Stimulated activated naive CD8-positive, alpha-beta T cell treated with anti-CD3 and anti-CD28 coated beads, Interleukin-15, Interleukin-2, amounts not matched to agents 100 ng/mL and 50 ng/mL, for 24 hours (primary cell): Measurements from ENCODE around the gene RASAL1.
"Not testable (repeated sequence)": the region's sequence is repeated elsewhere in the genome, so short reads cannot be mapped to it uniquely, and the experiment has no call there.

Experiments used
- H3K27ac Mint-ChIP-seq: one replicate; pipeline ENCODE4 v1.8.0; 2021; ENCODE audit warnings: mild to moderate bottlenecking, mixed read lengths
- H3K27me3 Mint-ChIP-seq: one replicate; pipeline ENCODE4 v1.8.0; 2021; ENCODE audit warnings: mixed read lengths
- H3K36me3 Mint-ChIP-seq: one replicate; pipeline ENCODE4 v1.8.0; 2021; ENCODE audit warnings: low read depth, mixed read lengths
- H3K4me1 Mint-ChIP-seq: one replicate; pipeline ENCODE4 v1.8.0; 2021; ENCODE audit warnings: low read depth, mixed read lengths
- H3K4me3 Mint-ChIP-seq: one replicate; pipeline ENCODE4 v1.8.0; 2021; ENCODE audit warnings: mild to moderate bottlenecking, mixed read lengths
- H3K9me3 Mint-ChIP-seq: one replicate; pipeline ENCODE4 v1.8.0; 2021; ENCODE audit warnings: mixed read lengths

Gene RASAL1

GRCh38 chr12:113119980-113120669 is 15.4 kb downstream of the RASAL1 start:
- no peaks in the 10 kb centered on the region for H3K4me1 Mint-ChIP-seq
- no peaks in the 10 kb centered on the region for H3K27me3 Mint-ChIP-seq
- no peak overlapping the region for H3K27ac Mint-ChIP-seq
- H3K36me3 Mint-ChIP-seq = no peaks in the 10 kb centered on the region
- H3K9me3 Mint-ChIP-seq = peaks cover 6% of the 10 kb centered on the region
- H3K4me3 Mint-ChIP-seq = no peak overlapping the region

GRCh38 chr12:113118142-113118541 is 17.4 kb downstream of the RASAL1 start:
- Mint-ChIP-seq H3K4me1 (no peaks in the 10 kb centered on the region), H3K9me3 (peaks cover 3% of the 10 kb centered on the region), H3K27ac (no peak overlapping the region), H3K36me3 (no peaks in the 10 kb centered on the region), H3K4me3 (no peak overlapping the region), H3K27me3 (no peaks in the 10 kb centered on the region)

GRCh38 chr12:113117684-113118083 is 17.9 kb downstream of the RASAL1 start:
- H3K27ac Mint-ChIP-seq, H3K36me3 Mint-ChIP-seq, H3K4me3 Mint-ChIP-seq, H3K4me1 Mint-ChIP-seq, H3K9me3 Mint-ChIP-seq, H3K27me3 Mint-ChIP-seq: not testable (repeated sequence)

- Mint-ChIP-seq H3K9me3 (no peaks in the 10 kb centered on the region), H3K27ac (no peak overlapping the region), H3K36me3 (no peaks in the 10 kb centered on the region), H3K4me1 (no peaks in the 10 kb centered on the region), H3K4me3 (no peak overlapping the region), H3K27me3 (no peaks in the 10 kb centered on the region)
Observed at GRCh38 chr12:113116875-113117274, 18.7 kb downstream of the RASAL1 start.

GRCh38 chr12:113115455-113116126 is 20.0 kb downstream of the RASAL1 start:
- Mint-ChIP-seq H3K27ac (no peak overlapping the region), H3K4me1 (no peaks in the 10 kb centered on the region), H3K27me3 (no peaks in the 10 kb centered on the region), H3K36me3 (no peaks in the 10 kb centered on the region), H3K9me3 (no peaks in the 10 kb centered on the region), H3K4me3 (no peak overlapping the region)

GRCh38 chr12:113114447-113115178 is 20.9 kb downstream of the RASAL1 start:
- Mint-ChIP-seq H3K36me3 (no peaks in the 10 kb centered on the region), H3K27me3 (no peaks in the 10 kb centered on the region)

GRCh38 chr12:113113397-113113796 is 22.2 kb downstream of the RASAL1 start:
- H3K27ac Mint-ChIP-seq = no peak overlapping the region
- H3K36me3 Mint-ChIP-seq = no peaks in the 10 kb centered on the region
- no peaks in the 10 kb centered on the region for H3K4me1 Mint-ChIP-seq
- no peak overlapping the region for H3K4me3 Mint-ChIP-seq
- no peaks in the 10 kb centered on the region for H3K27me3 Mint-ChIP-seq
- no peaks in the 10 kb centered on the region for H3K9me3 Mint-ChIP-seq

More at GRCh38 chr12:113114447-113115178, 20.9 kb downstream of the RASAL1 start:
- Mint-ChIP-seq H3K9me3 (no peaks in the 10 kb centered on the region), H3K27ac (no peak overlapping the region), H3K4me3 (no peak overlapping the region), H3K4me1 (no peaks in the 10 kb centered on the region)

GRCh38 chr12:113112043-113112899 is 23.3 kb downstream of the RASAL1 start:
- H3K27ac Mint-ChIP-seq = no peak overlapping the region
- no peaks in the 10 kb centered on the region for H3K9me3 Mint-ChIP-seq
- H3K36me3 Mint-ChIP-seq = no peaks in the 10 kb centered on the region
- no peaks in the 10 kb centered on the region for H3K4me1 Mint-ChIP-seq
- no peaks in the 10 kb centered on the region for H3K27me3 Mint-ChIP-seq
- no peak overlapping the region for H3K4me3 Mint-ChIP-seq

GRCh38 chr12:113111247-113111646 is 24.3 kb downstream of the RASAL1 start:
- H3K9me3 Mint-ChIP-seq = no peaks in the 10 kb centered on the region
- H3K4me1 Mint-ChIP-seq = no peaks in the 10 kb centered on the region
- no peak overlapping the region for H3K27ac Mint-ChIP-seq
- H3K36me3 Mint-ChIP-seq = no peaks in the 10 kb centered on the region
- no peak overlapping the region for H3K4me3 Mint-ChIP-seq
- no peaks in the 10 kb centered on the region for H3K27me3 Mint-ChIP-seq

GRCh38 chr12:113109872-113110599 is 25.5 kb downstream of the RASAL1 start:
- no peak overlapping the region for H3K4me3 Mint-ChIP-seq
- H3K27ac Mint-ChIP-seq = no peak overlapping the region
- no peaks in the 10 kb centered on the region for H3K27me3 Mint-ChIP-seq
- H3K9me3 Mint-ChIP-seq = no peaks in the 10 kb centered on the region
- no peaks in the 10 kb centered on the region for H3K36me3 Mint-ChIP-seq
- H3K4me1 Mint-ChIP-seq = no peaks in the 10 kb centered on the region

- H3K9me3 Mint-ChIP-seq = no peaks in the 10 kb centered on the region
- no peaks in the 10 kb centered on the region for H3K4me1 Mint-ChIP-seq
- H3K36me3 Mint-ChIP-seq = no peaks in the 10 kb centered on the region
- H3K27me3 Mint-ChIP-seq = no peaks in the 10 kb centered on the region
- H3K4me3 Mint-ChIP-seq = no peak overlapping the region
- H3K27ac Mint-ChIP-seq = no peak overlapping the region
Observed at GRCh38 chr12:113109360-113109759, 26.2 kb downstream of the RASAL1 start.

- Mint-ChIP-seq H3K27ac (no peak overlapping the region), H3K9me3 (no peaks in the 10 kb centered on the region), H3K4me3 (no peak overlapping the region), H3K27me3 (no peaks in the 10 kb centered on the region), H3K36me3 (no peaks in the 10 kb centered on the region), H3K4me1 (peaks cover 7% of the 10 kb centered on the region)
Observed at GRCh38 chr12:113108308-113108707, 27.3 kb downstream of the RASAL1 start.

GRCh38 chr12:113106361-113106760 is 29.2 kb downstream of the RASAL1 start:
- Mint-ChIP-seq H3K9me3 (no peaks in the 10 kb centered on the region), H3K27me3 (no peaks in the 10 kb centered on the region), H3K4me1 (peaks cover 7% of the 10 kb centered on the region), H3K36me3 (no peaks in the 10 kb centered on the region), H3K4me3 (no peak overlapping the region), H3K27ac (no peak overlapping the region)

GRCh38 chr12:113105606-113106271 is 29.8 kb downstream of the RASAL1 start:
- H3K4me1 Mint-ChIP-seq = peaks cover 7% of the 10 kb centered on the region
- H3K36me3 Mint-ChIP-seq = no peaks in the 10 kb centered on the region
- no peaks in the 10 kb centered on the region for H3K27me3 Mint-ChIP-seq
- H3K27ac Mint-ChIP-seq = no peak overlapping the region
- no peak overlapping the region for H3K4me3 Mint-ChIP-seq
- no peaks in the 10 kb centered on the region for H3K9me3 Mint-ChIP-seq
